NCI-H69 (cell line): ENCODE data around the gene ACTG1.

Experiments
- DNase-seq: peaks from one replicate; lab custom pipeline; 2025; lab: John Stamatoyannopoulos, UW

Gene ACTG1

DNA sequence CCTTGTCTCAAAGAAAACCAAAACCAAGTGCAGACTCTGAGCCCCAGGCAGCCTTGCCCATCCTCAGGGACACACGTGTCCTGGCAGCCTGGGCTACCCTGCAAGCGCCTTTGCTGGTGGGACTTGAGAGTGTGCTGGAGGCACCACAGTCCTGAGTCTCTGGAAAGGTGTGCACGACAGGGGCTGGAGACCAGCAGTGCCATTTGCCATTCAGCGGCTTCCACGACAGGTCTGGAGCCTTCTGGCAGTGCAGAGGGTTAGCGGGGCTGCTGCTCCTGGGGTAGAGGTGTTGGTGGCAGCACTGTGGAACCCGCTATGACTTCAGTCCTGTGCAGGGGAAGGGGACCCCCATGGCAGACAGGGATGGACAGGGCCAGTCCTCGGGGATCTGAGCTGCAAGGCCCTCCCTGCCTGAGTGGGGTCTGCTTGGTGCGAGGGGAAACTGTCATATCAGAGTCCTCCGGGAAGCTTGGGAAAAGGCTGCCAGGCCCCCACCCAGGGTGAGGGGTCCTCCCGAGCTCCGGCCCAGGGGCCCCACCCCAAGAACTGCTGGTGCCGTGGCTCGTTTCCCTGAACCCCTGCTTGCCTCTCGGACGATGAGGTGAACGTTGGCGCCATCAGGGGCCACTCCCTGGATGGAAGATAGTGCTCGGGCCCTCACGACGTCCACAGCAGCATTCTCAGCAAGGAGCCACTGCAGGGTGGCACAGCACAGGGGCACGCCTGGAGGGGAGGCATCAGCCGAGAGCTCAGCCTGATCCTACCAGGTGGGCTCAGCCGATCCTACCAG, 32.8 kb upstream of the ACTG1 start:
- DNase-seq = no peak

DNA sequence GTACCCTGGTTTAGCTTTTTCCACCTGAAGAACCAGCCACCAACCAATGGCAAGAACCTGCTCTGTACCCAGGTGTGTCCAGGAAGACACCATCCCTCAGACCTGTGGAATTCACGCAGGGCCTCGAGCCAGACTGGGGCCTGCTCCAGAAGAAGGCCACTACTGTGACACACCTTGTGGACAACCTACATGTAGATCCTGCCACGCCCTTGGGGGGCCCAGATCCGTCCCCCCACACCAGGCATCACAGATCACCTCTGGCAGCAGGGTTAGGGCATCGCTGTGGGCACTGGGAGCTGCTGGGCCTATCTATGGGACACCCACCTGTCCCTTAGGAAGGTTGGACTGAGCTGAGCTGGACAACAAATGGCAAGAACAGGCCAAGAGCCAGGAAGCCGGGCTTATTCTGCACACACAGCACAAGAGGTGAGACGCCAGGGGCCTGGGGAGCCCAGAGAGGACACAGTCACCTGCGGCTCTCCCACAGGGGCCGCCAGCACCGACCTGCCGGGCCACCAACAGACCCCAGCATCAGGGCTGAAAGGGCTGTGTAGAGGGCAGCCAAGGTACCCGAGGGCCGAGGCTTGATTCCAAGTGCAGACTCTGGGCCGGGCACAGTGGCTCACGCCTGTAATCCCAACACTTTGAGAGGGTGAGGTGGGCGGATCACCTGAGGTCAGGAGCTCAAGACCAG, 31.8 kb upstream of the ACTG1 start:
- DNase-seq = no peak

DNA sequence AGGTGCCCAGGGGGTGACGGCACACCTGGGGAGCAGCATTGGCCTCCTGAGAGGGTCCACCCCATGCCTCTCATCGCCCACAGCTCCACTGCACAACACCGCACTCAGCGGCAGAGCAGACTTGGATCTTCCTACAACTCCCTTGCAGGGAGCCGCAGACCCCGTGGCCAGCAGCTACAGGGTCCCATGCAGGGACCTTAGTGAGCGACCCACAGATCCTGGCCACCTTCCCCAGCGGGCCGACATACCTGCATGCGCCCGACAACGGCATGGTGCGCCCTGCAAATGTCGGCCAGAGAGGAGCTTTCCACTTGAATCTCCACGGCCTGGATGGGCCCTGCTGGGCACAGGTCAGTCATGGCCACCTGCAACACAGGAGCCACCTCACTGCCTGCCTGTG, 31.2 kb upstream of the ACTG1 start:
- DNase-seq = no peak

DNA sequence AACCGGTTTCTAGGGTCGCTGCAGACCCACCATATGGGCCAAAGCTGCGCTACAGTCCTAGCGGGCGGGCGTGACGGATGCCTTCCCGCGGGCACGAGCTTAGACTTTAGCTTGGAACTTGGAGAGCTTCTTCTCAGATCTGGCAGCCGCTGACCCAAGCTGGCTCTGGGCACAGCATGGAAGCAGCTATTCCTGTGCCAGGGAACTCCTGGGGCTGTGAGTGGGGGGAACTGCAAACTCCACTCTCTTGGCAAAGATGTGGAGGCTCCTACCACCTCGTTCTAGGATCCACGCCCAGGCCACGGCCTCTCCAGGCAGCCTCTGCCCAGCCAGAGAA, 30.7 kb upstream of the ACTG1 start:
- DNase-seq = no peak

DNA sequence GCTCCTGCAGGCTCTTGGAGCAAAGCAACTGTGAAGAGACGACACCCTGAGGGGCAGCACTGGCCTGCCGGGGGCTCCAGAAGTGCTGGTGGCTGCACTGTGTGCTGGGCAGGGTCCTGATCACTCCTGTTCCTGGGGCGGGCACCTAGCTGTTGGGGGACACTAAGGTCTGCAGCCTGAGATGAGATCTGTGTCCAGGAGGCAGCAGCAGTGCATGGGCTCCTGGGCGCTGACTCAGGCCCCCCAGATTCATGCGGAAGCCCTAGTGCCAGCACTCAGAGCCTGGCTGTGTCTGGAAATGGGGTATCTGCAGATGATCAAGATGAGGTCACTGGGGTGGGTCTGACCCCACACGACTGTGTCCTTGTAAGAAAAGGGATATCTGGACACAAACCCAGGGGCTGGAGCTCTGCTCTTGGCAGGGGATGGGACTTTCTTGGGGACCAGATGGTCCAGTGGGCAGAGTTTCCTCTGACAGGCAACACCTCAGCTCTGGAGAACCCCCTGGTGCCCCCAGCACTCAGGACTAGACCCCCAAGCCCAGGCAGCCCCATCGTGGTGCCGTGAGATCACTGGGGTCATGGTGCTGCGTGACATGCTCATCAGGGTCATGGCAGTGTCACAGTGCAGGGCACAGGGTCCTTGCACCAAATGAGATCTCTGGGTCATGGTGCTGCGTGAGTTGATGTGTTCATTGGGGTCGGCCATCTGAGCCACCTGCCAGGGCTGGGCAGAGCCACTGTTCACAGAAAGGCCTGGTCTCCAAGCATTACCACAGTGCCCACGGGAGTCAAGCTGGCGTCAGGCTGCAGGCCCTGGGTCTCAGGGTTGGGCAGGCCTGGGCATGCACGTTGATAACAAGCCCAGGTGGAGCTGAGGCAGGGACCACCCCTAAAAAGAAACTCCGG, 30.1 kb upstream of the ACTG1 start:
- DNase-seq = no peak

DNA sequence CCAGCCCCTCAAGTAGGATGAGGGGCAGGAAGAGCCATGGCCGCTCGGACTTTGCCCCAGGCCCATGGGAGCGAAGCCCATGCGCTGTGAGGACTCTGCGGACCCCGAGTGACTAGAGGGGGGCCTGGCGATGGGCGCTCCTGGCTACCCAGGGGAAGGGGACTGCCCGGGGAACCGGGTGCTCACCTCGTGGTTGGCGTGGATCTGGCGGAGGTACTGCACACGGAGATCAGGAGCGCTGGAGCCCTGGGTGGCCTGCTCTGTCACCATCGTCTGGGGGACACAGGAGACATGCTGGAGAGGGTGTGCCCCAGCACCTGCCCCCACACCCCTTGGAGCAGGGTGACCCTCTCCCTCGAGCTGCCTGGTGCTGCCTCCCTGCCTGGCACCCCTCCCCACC, 28.5 kb upstream of the ACTG1 start:
- no peak for DNase-seq

DNA sequence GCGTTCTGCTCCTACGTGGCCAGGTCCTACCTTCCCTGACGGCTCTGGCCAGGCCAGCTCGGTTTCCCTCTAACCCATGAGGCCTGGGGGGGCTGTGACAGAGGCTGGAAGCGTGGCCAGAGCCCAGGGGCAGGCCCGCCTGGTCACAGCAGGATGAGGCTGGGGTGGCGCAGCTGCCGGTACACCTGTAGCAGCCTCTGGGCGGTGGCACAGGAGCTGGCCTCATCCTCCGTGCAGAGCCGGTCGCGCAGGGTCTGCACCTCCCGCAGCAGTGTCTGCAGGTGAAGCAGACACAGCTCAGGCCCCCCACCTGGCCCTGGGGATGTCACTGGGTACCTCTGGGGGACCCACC, 28.1 kb upstream of the ACTG1 start:
- no peak for DNase-seq

DNA sequence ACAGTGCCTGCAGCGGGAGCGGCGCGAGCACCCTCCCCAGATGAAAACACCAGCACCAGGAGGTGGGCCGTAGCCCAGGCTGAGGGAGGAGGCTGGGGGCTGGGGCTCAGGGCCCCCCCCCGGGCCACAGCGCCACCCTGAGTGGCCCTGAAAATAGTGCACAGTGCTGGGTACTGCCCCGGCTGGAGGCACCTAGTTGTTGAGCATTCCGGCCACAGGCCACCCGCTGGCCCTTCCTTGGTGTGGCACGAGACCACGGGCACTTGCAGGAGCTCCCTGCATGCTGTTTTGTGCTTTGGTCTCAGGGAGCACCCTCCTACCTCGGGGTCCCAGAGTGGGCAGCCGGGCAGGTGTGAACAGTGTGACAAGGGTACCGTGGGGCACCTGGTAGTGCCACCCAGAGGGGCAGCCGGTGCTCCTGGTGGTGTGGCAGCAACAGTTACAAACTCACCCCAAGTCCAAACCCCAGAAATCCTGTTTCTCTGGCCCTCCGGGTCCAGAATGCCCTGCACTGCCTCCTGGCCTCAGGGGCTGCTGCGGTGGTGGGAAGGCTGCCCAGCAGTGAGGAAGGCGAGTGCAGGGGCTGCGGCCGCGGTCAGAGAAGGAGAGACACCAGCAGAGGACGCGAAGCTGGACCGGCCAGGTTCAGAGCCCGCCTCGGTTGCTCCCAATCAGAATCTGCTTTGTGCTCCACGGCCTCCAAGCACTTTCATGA, 27.5 kb upstream of the ACTG1 start:
- no peak for DNase-seq

DNA sequence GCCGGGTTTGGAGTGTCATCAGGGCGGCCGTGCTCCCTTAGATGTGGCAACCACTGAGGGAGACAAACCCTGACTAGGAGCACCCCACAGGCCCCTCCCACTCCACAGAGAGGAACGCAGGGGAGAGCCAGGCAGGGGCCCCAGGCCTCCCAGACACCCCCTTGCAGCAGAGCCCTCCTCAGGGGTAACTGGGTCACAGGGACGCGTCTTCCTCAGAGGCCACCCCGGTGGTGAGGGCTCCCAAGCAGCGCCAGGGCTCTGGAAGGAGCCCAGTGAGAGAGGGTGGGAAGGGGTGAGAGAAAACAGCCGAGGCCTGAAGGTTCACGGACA, 26.9 kb upstream of the ACTG1 start:
- no peak for DNase-seq

DNA sequence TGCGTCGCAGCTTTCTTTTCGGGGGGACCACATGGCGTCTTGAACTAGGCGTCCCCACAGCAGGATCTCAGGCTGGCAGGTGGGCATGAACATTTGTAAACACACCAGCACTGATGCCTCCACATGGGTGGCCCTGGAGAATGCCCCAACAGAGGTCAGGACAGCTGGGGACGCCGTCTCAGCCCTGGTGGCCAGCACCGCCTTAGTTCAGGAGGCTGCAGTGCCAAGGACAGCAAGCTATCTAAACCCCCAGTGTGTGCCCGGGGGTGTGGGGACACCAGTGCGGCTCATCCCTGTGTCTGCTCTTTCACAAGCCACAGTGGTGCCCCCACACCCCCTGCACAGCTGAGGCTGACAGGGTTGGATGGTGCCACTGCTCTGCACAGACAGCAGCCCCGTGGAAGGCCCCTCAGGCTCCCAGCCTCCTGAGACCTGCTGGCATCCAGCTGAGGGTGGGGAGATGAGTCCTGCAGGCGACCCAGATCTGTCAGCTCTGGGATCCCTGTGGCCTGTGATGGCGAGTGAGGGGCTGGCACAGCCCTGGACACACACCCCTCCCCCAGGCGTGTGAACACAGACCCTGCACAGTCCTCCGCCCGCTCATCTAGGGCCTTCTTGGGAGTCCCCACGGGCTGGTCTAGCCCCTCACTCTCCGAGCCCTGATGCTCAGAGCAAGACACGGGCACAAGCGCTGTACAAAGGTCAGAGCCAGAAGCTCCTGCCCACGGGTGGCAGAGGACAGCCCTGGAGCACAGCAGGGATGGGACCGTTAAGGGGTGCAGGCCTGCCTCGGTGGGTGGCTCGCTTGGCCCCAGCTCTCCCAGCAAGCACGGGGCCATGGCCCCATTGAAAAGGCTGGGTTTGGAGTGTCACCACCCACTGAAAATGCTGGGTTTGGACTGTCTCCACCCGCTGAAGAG, 26.3 kb upstream of the ACTG1 start:
- no peak for DNase-seq

DNA sequence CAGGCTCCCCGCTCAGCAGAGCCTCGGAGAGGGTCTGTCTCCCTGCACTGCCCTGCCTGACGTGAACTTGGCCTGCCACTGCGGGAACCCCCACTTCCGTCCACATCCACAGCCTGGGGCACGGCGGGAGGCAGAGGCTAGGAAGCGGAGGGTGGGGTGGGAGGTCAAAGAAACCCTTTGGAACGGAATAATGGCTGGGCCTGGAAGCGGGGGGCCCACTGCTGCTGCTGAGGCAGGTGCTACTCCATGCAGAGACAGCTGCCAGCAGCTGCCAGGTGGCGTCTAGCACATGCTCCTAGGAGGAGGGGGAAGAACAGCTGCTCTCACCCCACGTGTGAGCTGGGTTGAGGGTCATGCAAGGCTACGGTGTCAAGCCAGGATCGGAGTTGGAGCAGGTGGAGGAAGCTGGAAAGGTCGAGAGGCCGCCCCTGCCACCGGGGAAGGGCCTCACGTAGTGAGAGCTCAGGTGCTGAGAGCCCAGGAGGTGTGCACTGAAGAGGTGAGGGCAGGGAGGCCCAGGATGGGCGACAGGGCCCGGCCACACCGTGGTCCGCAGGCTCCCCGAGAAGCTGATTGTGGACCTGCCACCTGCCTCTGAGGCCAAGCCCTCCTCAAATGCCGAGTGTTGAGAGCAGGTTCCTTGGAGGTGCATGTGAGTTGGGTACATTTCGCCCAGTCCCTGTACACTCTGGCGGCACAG, 25.4 kb upstream of the ACTG1 start:
- DNase-seq = peak; percentile 97

DNA sequence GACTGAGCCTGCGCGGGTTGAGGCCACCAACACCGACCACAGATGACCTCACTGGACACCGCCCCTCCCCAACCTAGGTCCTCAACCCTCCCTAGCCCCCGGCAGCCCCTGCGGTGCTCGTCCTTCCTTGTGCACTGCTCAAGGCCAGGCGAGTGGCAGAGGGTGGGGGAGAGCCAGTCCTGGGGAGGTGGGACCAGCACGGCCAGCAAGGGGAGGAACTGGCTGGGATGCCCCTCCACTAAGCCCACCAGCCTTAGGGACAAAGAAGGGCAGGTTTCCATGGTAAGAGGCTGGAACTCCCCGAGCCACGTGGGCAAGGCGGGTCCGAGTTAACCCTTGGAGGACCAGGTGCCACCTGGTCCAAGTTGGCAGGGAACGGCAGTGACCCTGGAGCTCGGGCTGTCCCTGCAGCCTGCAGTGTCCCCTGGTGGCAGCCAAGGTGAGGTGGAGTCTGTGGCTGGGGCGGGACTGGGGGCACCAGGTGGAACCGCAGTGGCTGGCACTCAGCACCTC, 24.8 kb upstream of the ACTG1 start:
- DNase-seq = no peak

DNA sequence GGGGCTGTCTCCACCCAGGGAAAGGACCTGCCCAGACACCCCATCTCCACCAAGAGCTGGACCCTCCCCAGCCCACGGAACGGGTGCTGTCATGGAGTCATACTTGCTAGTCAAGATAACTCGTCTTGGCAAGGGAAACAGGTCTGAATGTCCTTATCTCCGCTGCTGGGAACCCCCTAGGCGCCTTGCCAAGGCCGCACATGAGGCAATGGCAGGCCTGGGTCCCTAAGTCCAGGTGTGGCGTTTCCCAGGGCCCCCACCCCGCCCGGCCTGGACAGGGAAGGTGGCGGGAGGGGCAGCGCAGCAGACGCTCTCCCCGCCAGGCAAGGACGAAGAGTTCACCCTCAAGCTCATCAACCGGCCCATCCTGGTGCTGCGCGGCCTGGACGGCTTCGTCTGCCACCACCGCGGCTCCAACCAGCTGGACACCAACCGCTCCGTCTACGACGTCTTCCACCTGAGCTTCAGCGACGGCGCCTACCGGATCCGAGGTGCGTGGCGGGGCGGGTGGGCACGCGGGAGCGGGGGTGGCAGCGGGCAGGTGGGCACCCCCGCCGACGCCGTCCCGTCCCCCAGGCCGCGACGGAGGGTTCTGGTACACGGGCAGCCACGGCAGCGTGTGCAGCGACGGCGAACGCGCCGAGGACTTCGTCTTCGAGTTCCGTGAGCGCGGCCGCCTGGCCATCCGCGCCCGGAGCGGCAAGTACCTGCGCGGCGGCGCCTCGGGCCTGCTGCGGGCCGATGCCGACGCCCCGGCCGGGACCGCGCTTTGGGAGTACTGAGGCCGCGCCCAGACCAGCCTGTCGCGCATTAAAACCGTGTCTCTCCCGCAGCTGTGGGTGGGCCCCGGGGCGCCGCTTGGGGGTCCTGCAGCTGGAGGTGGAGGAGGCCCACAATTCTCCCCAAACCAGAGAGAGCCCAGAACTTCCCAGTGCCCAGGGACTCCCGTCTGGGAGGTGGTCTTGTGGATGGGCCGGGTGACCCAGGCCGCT, 24.0 kb upstream of the ACTG1 start:
- no peak for DNase-seq

DNA sequence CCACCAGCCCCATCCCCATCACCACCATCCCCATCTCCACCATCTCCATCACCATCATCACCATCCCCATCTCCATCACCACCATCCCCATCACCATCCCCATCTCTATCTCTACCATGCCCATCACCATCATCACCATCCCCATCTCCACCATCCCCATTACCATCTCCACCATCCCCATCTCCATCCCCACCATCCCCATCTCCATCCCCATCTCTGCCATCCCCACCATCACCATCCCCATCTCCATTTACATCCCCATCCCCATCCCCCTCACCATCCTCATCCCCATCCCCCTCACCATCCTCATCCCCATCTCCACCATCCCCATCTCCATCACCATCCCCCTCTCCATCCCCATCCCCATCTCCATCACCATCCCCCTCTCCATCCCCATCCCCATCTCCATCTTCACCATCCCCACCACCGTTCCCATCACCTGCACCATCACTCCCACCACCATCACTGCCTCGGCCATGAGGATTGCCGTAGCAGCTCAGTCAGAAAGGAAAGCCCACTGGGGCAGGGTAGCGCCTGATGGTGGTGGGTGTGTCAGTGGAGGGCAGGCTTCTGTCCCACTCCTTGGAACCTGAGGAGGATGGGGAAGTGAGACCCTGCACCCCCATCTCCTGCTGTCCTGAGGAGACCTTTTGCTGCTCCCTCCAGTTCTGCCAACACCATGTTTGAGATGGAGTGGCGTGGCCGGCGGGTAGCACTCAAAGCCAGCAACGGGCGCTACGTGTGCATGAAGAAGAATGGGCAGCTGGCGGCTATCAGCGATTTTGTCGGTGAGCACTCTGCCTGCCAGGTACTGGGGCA, 23.1 kb upstream of the ACTG1 start:
- DNase-seq = no peak

DNA sequence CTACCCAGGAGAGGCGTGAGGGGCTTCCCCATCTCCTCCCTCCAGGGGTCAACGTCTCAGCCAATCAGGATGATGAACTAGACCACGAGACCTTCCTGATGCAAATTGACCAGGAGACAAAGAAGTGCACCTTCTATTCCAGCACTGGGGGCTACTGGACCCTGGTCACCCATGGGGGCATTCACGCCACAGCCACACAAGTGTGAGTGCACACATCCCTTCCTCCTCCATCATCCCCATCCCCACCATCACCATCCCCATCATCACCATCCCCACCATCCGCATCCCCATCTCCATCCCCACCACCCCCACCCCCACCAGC, 22.4 kb upstream of the ACTG1 start:
- DNase-seq = no peak

DNA sequence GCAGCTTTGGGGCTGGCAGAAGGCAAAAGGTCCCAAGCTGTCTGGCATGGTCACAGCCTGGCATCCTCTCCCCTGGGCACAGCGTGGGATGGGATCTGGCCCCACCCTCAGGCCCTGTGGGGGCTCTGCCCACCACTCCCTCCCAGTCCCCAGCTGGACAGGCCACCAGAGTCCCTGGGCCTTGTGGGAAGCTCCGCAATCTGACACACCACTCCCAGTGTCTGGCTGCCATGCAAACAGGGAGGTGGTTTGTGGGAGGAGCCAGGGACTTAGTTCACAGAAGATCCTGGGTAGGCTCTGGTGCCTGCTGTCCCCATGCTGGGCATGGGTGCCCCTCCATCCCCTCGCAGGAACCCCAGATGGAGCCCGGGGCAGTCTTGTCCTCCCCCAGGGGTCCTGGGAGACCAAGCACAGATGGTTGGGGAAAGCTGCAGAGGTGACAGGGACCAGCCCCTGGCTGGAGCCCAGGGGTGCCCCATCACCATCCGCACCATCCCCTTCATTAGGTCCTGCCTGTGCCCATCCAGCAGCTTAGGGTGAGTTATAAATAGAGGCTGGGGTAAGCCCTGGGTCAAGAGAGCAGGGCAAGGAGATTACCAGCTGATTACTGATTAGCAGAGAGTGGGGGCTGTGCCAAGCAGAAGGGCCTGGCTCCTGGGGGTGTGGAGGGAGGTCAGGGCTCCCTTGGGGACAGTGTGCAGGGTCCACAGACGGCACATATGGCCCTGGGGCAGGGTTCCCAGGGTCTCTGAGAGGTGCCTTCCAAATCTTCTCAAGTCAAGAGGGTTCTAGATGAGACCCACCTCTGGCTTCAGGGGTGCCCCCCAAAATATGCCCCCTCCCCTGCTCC, 21.8 kb upstream of the ACTG1 start:
- DNase-seq = peak; percentile 60

DNA sequence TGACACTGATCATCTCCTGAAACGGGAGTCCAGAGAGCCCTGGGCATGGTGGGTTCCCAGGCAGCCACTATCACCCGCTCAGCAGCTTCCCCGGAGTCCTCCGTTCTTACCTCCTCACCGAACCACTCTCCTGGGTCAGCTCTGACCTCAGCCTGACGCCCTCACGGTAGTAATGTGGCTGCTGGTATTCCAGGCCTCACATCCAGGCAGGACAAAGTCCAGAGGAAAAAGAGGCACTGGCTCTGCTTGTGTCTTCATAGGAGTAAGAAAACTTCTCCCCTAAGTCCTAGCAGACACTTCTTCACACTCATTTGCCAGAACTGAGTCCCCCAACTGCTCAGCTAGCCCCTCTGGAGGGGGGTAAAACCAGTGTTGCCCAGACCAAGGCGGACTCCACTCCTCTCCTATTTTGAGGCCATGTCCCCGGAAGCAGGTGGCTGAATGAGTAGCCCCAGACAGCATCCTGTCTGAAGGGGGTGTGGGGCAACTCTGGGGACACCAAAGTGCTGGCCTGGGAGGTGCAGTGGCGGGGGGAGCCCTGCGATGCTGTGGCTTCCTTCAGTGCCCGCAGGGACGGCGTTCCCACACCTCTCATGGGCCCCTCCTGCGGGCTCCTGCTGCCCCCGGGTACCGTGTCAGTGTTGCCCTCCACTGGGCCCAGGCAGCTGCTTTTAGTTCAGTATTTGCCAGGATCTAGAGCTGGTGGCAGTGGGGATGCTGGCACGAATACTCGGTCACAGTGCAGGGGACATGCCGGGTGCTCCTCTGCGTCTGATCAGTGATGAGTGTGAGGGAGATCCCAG, 20.9 kb upstream of the ACTG1 start:
- no peak for DNase-seq
